Esophagus muscularis mucosa (tissue), 3 donors: ENCODE measurements around the gene MAL.

Experiments used
- POLR2A ChIP-seq: fragments of 450-650 bp; IDR thresholded peaks from one replicate; pipeline ENCODE4 v1.6.1; 2017; ENCODE audit warnings: antibody characterized with exemption, moderate library complexity, mild to moderate bottlenecking, low read depth
- POLR2AphosphoS5 ChIP-seq, 2 donors: sonication (generic); formaldehyde crosslinking; IDR thresholded peaks; one replicate each; pipeline ENCODE4 v1.6.1; 2017; ENCODE audit warnings: antibody characterized with exemption in 2 of 2
- TF ChIP-seq, protein P1 (sequence below), 3 experiments: fragments of 200-600 bp in 2 of 3; fragments of 450-650 bp in 1 of 3; sonication (generic) in 2 of 3; IDR thresholded peaks; one replicate each; pipeline ENCODE4 v1.5.1; 2017 to 2019; ENCODE audit warnings: antibody characterized with exemption in 3 of 3, mild to moderate bottlenecking in 2 of 3, moderate library complexity in 1 of 3

DNA sequence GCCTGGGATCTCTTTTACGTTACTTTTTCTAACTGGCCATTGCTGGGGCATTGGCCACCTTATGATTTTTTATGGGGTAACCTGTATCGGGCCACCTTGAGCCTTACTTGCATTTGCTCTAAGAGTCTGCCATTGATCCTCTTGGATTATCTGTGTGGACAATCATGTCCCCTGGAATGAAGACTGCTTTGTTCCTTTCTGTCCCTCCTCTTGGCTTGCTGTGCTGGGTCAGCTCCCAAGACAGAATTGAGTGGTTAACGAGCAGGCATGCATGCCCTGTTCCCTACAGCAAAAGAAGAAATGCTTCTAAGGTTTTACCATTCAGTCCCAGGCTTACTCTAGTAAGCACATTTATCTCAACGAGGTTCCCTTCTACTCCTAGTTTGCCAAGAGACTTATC is 46.3 kb downstream of the MAL start:
- TF ChIP-seq POLR2A (no peak), POLR2AphosphoS5 (IDR thresholded peaks at IDR 0.05) (no peak)
- TF ChIP-seq, protein P1, sequence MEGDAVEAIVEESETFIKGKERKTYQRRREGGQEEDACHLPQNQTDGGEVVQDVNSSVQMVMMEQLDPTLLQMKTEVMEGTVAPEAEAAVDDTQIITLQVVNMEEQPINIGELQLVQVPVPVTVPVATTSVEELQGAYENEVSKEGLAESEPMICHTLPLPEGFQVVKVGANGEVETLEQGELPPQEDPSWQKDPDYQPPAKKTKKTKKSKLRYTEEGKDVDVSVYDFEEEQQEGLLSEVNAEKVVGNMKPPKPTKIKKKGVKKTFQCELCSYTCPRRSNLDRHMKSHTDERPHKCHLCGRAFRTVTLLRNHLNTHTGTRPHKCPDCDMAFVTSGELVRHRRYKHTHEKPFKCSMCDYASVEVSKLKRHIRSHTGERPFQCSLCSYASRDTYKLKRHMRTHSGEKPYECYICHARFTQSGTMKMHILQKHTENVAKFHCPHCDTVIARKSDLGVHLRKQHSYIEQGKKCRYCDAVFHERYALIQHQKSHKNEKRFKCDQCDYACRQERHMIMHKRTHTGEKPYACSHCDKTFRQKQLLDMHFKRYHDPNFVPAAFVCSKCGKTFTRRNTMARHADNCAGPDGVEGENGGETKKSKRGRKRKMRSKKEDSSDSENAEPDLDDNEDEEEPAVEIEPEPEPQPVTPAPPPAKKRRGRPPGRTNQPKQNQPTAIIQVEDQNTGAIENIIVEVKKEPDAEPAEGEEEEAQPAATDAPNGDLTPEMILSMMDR (IDR thresholded peaks at IDR 0.05) = no peak
